OCI-LY3 (cell line): Measurements from ENCODE around the gene TMPRSS3.

ENCODE experiments used
- H2AFZ ChIP-seq: fragments of 200-600, 300-600 bp; shearing (Covaris generic); 2 replicates; pipeline ENCODE4 v1.6.0; 2014; ENCODE audit warnings: antibody characterized with exemption, low read depth, low read length
- H3K27ac ChIP-seq: fragments of 200-600, 300-600 bp; sonication (generic); 2 replicates; pipeline ENCODE4 v1.5.1; 2014; ENCODE audit warnings: mild to moderate bottlenecking, low read length, moderate library complexity, mixed read lengths
- H3K27me3 ChIP-seq: fragments of 200-600, 300-600 bp; sonication (generic); 2 replicates; pipeline ENCODE4 v1.6.1; 2014; ENCODE audit warnings: low read depth, low read length, mixed read lengths
- H3K36me3 ChIP-seq: fragments of 200-600, 300-600 bp; sonication (generic); replicated peaks from 2 replicates; pipeline ENCODE3; 2014; ENCODE audit warnings: low read depth, low read length, mixed read lengths
- H3K4me1 ChIP-seq: fragments of 300-600, 200-600 bp; sonication (generic); 2 replicates; pipeline ENCODE4 v1.6.1; 2014; ENCODE audit warnings: low read length, mixed read lengths
- H3K4me2 ChIP-seq: fragments of 200-600, 300-600 bp; sonication (generic); 2 replicates; pipeline ENCODE4 v1.6.1; 2014; ENCODE audit warnings: low read length, mixed read lengths
- H3K4me3 ChIP-seq: fragments of 300-600, 200-600 bp; sonication (generic); 2 replicates; pipeline ENCODE4 v1.5.1; 2014; ENCODE audit warnings: antibody characterized with exemption, mild to moderate bottlenecking, low read length, moderate library complexity
- H3K79me2 ChIP-seq: fragments of 300-600, 200-600 bp; shearing (Covaris generic); 2 replicates; pipeline ENCODE4 v1.6.1; 2014; ENCODE audit warnings: mild to moderate bottlenecking, low read length, mixed read lengths
- H3K9ac ChIP-seq: fragments of 300-600, 200-600 bp; shearing (Covaris generic); 2 replicates; pipeline ENCODE4 v1.6.0; 2014; ENCODE audit warnings: mild to moderate bottlenecking, low read length, moderate library complexity
- H3K9me3 ChIP-seq: fragments of 200-600, 300-600 bp; shearing (Covaris generic); 2 replicates; pipeline ENCODE4 v1.6.1; 2014; ENCODE audit warnings: low read length, mixed read lengths; ENCODE audit not compliant: insufficient read depth
- H4K20me1 ChIP-seq: fragments of 200-600, 300-600 bp; sonication (generic); 2 replicates; pipeline ENCODE4 v1.6.1; 2016; ENCODE audit warnings: low read length, mixed read lengths; ENCODE audit not compliant: insufficient read depth
- CTCF ChIP-seq: fragments of 200-600, 300-600 bp; sonication (generic); IDR thresholded peaks from 2 replicates; pipeline ENCODE4 v1.5.1; 2014; ENCODE audit warnings: antibody characterized with exemption, low read length, low read depth
- EZH2phosphoT487 ChIP-seq: fragments of 200-600 bp; shearing (Covaris generic); IDR thresholded peaks from 2 replicates; pipeline ENCODE4 v1.6.1; 2018; ENCODE audit warnings: antibody characterized with exemption, mixed run types, low read depth

Gene TMPRSS3

GRCh38 chr21:42407476-42407875 lies 11.6 kb upstream of the TMPRSS3 start:
- Histone ChIP-seq H2AFZ (no peak overlapping the region), H3K36me3 (no peaks in the 10 kb centered on the region), H3K4me3 (no peak overlapping the region), H3K27ac (no peak overlapping the region), H3K27me3 (no peaks in the 10 kb centered on the region), H3K4me1 (peaks cover 10% of the 10 kb centered on the region), H3K9ac (no peak overlapping the region), H3K79me2 (no peaks in the 10 kb centered on the region), H3K9me3 (no peaks in the 10 kb centered on the region), H4K20me1 (no peaks in the 10 kb centered on the region), H3K4me2 (no peak overlapping the region)
- no peak for TF ChIP-seq EZH2phosphoT487
- TF ChIP-seq CTCF = no peak

GRCh38 chr21:42406866-42407265 lies 11.0 kb upstream of the TMPRSS3 start:
- no peak overlapping the region for H2AFZ ChIP-seq
- no peaks in the 10 kb centered on the region for H3K36me3 ChIP-seq
- H3K27me3 ChIP-seq = no peaks in the 10 kb centered on the region
- H3K27ac ChIP-seq = no peak overlapping the region
- H3K9ac ChIP-seq = no peak overlapping the region
- TF ChIP-seq CTCF = no peak
- TF ChIP-seq EZH2phosphoT487 = no peak
- peaks cover 7% of the 10 kb centered on the region; the same call in 1 of the 2 replicates for H3K4me1 ChIP-seq
- no peak overlapping the region for H3K4me2 ChIP-seq
- H4K20me1 ChIP-seq = no peaks in the 10 kb centered on the region
- no peak overlapping the region for H3K4me3 ChIP-seq
- no peaks in the 10 kb centered on the region for H3K79me2 ChIP-seq
- no peaks in the 10 kb centered on the region for H3K9me3 ChIP-seq

GRCh38 chr21:42406201-42406621 lies 10.4 kb upstream of the TMPRSS3 start:
- Histone ChIP-seq H3K4me2 (no peak overlapping the region; the same call in 1 of the 2 replicates), H3K27ac (no peak overlapping the region), H3K4me3 (no peak overlapping the region), H3K4me1 (peaks cover 7% of the 10 kb centered on the region; the same call in 1 of the 2 replicates), H3K79me2 (no peaks in the 10 kb centered on the region), H3K36me3 (no peaks in the 10 kb centered on the region), H2AFZ (no peak overlapping the region), H4K20me1 (no peaks in the 10 kb centered on the region), H3K9me3 (peaks cover 4% of the 10 kb centered on the region; the same call in 1 of the 2 replicates), H3K27me3 (no peaks in the 10 kb centered on the region), H3K9ac (no peak overlapping the region)
- TF ChIP-seq CTCF = no peak
- TF ChIP-seq EZH2phosphoT487 = no peak

GRCh38 chr21:42405064-42406013 lies 9.5 kb upstream of the TMPRSS3 start:
- H3K4me3 ChIP-seq = no peak overlapping the region
- peaks cover 4% of the 10 kb centered on the region; the same call in 1 of the 2 replicates for H3K9me3 ChIP-seq
- H2AFZ ChIP-seq = no peak overlapping the region
- no peaks in the 10 kb centered on the region for H3K36me3 ChIP-seq
- H3K4me2 ChIP-seq = no peak overlapping the region
- TF ChIP-seq EZH2phosphoT487 (no peak), CTCF (no peak)
- no peaks in the 10 kb centered on the region for H4K20me1 ChIP-seq
- no peaks in the 10 kb centered on the region for H3K79me2 ChIP-seq
- peaks cover 7% of the 10 kb centered on the region; the same call in 1 of the 2 replicates for H3K4me1 ChIP-seq
- H3K27ac ChIP-seq = no peak overlapping the region
- H3K9ac ChIP-seq = no peak overlapping the region
- H3K27me3 ChIP-seq = no peaks in the 10 kb centered on the region
